A673 (cell line): ENCODE data around the gene SHISA4. TPM values are rescaled to one million over a fixed set of nuclear protein-coding genes. Genes with fewer than 3 reads are reported as not detected.
A peak's percentile ranks its signal among the peaks of the same experiment; 100 is the strongest.
"Not testable (repeated sequence)": the region's sequence is repeated elsewhere in the genome, so short reads cannot be mapped to it uniquely, and the experiment has no call there.

Source experiments
- BruUV-seq: library from RNA; stranded (reverse); fragments of 400-500 nt; replicated peaks from 2 replicates; lab custom pipeline; 2021; lab: Mats Ljungman, UMichigan
- CTCF ChIA-PET: fragments of 300-600 bp; sonication (Branson Sonifier 250); formaldehyde crosslinking; loops from one replicate; lab custom pipeline; 2022; ENCODE audit warnings: antibody characterized with exemption; lab: Charles Lee
- POLR2A ChIA-PET: fragments of 300-600 bp; sonication (Branson Sonifier 250); formaldehyde crosslinking; loops from one replicate; lab custom pipeline; 2022; ENCODE audit warnings: antibody characterized with exemption; ENCODE audit not compliant: low non-redundant PET; lab: Charles Lee
- DNase-seq: peaks from one replicate; pipeline ENCODE4 v3.0.0-alpha.2; 2015; ENCODE audit warnings: low spot score
- H3K27ac ChIP-seq: fragments of 200-600 bp; sonication (generic); 2 replicates; pipeline ENCODE4 v1.5.1; 2016; ENCODE audit warnings: mixed run types, low read depth, mild to moderate bottlenecking, mixed read lengths, antibody characterized with exemption, low read length; ENCODE audit not compliant: poor library complexity, severe bottlenecking
- H3K27me3 ChIP-seq: fragments of 200-600 bp; sonication (generic); replicated peaks from 2 replicates; pipeline ENCODE4 v1.6.1; 2017; ENCODE audit warnings: mixed run types, low read depth, mild to moderate bottlenecking, mixed read lengths, antibody characterized with exemption, low read length; ENCODE audit not compliant: insufficient read depth, poor library complexity
- H3K36me3 ChIP-seq: fragments of 200-600 bp; sonication (generic); 2 replicates; pipeline ENCODE4 v1.6.1; 2016; ENCODE audit warnings: mixed run types, mild to moderate bottlenecking, mixed read lengths, antibody characterized with exemption, low read length; ENCODE audit not compliant: insufficient read depth, poor library complexity, severe bottlenecking
- H3K4me1 ChIP-seq: fragments of 200-600 bp; sonication (generic); 2 replicates; pipeline ENCODE4 v1.6.1; 2017; ENCODE audit warnings: mixed run types, mild to moderate bottlenecking, mixed read lengths, antibody characterized with exemption, low read length; ENCODE audit not compliant: insufficient read depth, poor library complexity, severe bottlenecking
- H3K4me3 ChIP-seq: fragments of 200-600 bp; sonication (generic); 2 replicates; pipeline ENCODE4 v1.5.1; 2016; ENCODE audit warnings: low read depth, mixed run types, mild to moderate bottlenecking, mixed read lengths, low read length; ENCODE audit not compliant: poor library complexity, severe bottlenecking
- H3K9me3 ChIP-seq: fragments of 200-600 bp; sonication (generic); 2 replicates; pipeline ENCODE4 v1.6.1; 2016; ENCODE audit warnings: mixed run types, low read depth, mild to moderate bottlenecking, mixed read lengths, antibody characterized with exemption, low read length; ENCODE audit not compliant: poor library complexity, severe bottlenecking
- EZH2 ChIP-seq: fragments of 200-600 bp; sonication (generic); IDR thresholded peaks from 2 replicates; pipeline ENCODE4 v1.6.1; 2017; ENCODE audit warnings: borderline replicate concordance, low read depth, mild to moderate bottlenecking, mixed read lengths, antibody characterized with exemption, low read length; ENCODE audit not compliant: poor library complexity, severe bottlenecking
- intact Hi-C: fragments of 100-400 bp; cut with micrococcal nuclease; formaldehyde crosslinking; loops from one replicate; pipeline ENCODE4 v1.10.0; 2022; ENCODE audit not compliant: unreplicated experiment
- total RNA-seq: library from RNA; stranded (reverse); gene quantifications from 2 replicates; pipeline ENCODE4 v1.2.3, GENCODE V29; 2021
- TF ChIP-seq, protein P1 (sequence below): fragments of 300-800, 200-600 bp; sonication (generic); conservative IDR thresholded peaks from 2 replicates; pipeline ENCODE4 v1.5.1; 2017; ENCODE audit warnings: low read depth, mild to moderate bottlenecking, antibody characterized with exemption, low read length, moderate library complexity, mixed read lengths

The SHISA4 gene
- total RNA-seq, 1 experiment from 2014 or later, result 1.2 TPM

DNA sequence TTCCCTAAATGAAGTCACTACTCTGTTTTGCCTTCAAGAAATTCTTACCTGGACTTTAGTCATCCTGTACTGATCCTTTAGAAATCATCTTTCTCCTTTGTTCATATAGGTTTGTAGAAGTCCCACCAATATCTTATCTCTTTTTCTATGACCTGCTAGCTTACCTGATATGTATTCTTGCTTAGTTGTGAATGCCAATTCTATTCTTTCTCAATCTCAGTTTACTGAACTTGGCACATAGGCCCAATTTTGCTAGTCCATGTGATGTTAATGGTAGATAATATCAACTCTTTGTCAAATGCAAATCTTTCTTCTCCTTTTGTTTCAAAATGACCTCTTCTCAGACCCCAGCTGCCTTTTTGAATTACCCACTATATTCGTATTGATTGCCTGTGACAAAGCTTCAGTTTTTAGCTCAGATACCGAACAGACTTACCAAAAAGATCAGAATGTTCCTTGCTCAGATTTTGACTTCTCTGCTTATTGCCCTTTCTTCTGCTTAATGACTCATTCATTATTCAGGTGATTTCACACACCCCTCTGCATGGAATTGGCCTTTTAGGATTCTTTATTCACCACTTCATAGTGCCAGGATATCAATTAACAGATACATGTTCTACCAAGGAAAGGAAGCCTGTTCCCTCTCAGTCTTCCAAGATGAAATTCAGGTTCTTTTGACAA, 39.2 kb upstream of the SHISA4 start:
- H3K4me3 ChIP-seq, result no peak overlapping the region
- no peak overlapping the region for H3K27ac ChIP-seq
- ChIA-PET CTCF (no interaction called here), POLR2A (no interaction called here)
- H3K36me3 ChIP-seq, result peaks cover 72% of the 10 kb centered on the region
- no peaks in the 10 kb centered on the region for H3K4me1 ChIP-seq
- DNase-seq, result no peak
- intact Hi-C loops, result no loop called here
- no TSS peak for BruUV-seq
- H3K27me3 ChIP-seq, result no peaks in the 10 kb centered on the region
- H3K9me3 ChIP-seq, result no peaks in the 10 kb centered on the region
- no peak for TF ChIP-seq EZH2
- TF ChIP-seq, protein P1, sequence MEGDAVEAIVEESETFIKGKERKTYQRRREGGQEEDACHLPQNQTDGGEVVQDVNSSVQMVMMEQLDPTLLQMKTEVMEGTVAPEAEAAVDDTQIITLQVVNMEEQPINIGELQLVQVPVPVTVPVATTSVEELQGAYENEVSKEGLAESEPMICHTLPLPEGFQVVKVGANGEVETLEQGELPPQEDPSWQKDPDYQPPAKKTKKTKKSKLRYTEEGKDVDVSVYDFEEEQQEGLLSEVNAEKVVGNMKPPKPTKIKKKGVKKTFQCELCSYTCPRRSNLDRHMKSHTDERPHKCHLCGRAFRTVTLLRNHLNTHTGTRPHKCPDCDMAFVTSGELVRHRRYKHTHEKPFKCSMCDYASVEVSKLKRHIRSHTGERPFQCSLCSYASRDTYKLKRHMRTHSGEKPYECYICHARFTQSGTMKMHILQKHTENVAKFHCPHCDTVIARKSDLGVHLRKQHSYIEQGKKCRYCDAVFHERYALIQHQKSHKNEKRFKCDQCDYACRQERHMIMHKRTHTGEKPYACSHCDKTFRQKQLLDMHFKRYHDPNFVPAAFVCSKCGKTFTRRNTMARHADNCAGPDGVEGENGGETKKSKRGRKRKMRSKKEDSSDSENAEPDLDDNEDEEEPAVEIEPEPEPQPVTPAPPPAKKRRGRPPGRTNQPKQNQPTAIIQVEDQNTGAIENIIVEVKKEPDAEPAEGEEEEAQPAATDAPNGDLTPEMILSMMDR, result no peak

DNA sequence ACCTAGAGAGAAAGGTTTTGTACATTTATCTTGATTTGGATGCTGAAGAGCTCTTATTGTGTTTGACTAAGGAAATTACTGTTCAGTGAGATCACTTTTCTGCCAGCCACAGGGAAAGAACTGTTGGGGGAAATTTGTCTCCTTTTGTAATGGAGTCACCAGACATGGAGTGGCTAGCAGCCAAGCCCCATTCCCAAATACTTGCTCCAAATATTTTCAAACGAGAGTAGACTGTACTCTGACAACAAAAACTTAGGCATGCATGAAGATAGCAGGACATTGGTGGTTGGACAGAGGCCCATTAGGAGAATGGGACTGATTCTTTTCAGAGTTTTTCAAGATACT, 38.7 kb upstream of the SHISA4 start:
- ChIA-PET CTCF (no interaction called here), POLR2A (no interaction called here)
- BruUV-seq, result no TSS peak
- no peak for TF ChIP-seq EZH2
- TF ChIP-seq, protein P1, result no peak
- Histone ChIP-seq H3K9me3 (no peaks in the 10 kb centered on the region), H3K4me3 (no peak overlapping the region), H3K27ac (no peak overlapping the region), H3K4me1 (no peaks in the 10 kb centered on the region), H3K27me3 (no peaks in the 10 kb centered on the region), H3K36me3 (peaks cover 77% of the 10 kb centered on the region)
- peak; percentile 26 for DNase-seq
- intact Hi-C loops, result no loop called here

DNA sequence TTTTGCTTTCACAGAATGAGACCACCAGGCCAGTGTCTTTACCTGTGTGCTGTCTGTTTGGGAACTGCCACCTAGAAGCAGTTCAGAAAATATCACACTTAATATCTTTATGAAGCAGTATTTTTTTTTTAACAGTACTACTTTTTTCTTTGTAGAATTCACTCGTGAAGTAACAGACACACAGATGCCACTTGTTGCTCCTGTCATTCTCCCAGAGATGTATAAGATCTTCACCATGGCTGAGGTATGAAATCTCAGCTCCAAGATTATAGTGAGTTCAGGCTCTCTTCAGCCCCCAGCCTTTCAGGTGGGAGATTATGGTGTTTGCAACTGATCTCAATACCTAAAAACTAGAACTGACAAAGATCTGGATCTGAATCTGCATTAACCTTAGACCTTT, 36.7 kb upstream of the SHISA4 start:
- intact Hi-C loops, result no loop called here
- Histone ChIP-seq H3K27me3 (no peaks in the 10 kb centered on the region), H3K36me3 (peaks cover 97% of the 10 kb centered on the region), H3K4me3 (no peak overlapping the region), H3K9me3 (no peaks in the 10 kb centered on the region), H3K4me1 (no peaks in the 10 kb centered on the region), H3K27ac (no peak overlapping the region)
- no peak for TF ChIP-seq EZH2
- TF ChIP-seq, protein P1, result no peak
- no TSS peak for BruUV-seq
- ChIA-PET CTCF (no interaction called here), POLR2A (no interaction called here)
- no peak for DNase-seq

DNA sequence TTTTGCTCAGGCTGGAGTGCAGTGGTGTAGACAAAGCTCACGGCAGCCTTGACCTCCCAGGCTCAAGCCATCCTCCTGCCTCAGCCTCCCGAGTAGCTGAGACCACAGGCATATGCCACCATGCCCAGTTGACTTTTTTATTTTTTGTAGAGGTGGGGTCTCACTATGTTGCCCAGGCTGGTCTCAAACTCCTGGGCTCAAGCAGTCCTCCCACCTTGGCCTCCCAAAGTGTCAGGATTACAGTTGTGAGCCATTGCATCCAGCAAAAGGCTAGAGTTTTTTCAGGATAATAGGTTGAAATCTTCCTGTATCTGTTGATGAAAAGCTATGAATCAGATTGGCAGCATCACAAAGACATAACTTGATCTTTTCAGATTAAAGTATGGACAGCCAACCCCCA, 32.0 kb upstream of the SHISA4 start:
- POLR2A ChIA-PET, DNase-seq, CTCF ChIA-PET, intact Hi-C loops, H3K27me3 ChIP-seq, H3K9me3 ChIP-seq, BruUV-seq, H3K27ac ChIP-seq, H3K4me3 ChIP-seq, H3K4me1 ChIP-seq: not testable (repeated sequence)
- peaks cover 94% of the 10 kb centered on the region for H3K36me3 ChIP-seq
